GM19455 (cell line): ENCODE data around the gene VMAC.
A peak's percentile ranks its signal among the peaks of the same experiment; 100 is the strongest.
"Not testable (repeated sequence)": the region's sequence is repeated elsewhere in the genome, so short reads cannot be mapped to it uniquely, and the experiment has no call there.

ENCODE experiments used
- ATAC-seq: cut with Tn5 transposase; IDR thresholded peaks from one replicate; pipeline ENCODE4 v1.9.1; 2021; ENCODE audit not compliant: unreplicated experiment

VMAC gene, protein sequence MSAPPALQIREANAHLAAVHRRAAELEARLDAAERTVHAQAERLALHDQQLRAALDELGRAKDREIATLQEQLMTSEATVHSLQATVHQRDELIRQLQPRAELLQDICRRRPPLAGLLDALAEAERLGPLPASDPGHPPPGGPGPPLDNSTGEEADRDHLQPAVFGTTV

DNA sequence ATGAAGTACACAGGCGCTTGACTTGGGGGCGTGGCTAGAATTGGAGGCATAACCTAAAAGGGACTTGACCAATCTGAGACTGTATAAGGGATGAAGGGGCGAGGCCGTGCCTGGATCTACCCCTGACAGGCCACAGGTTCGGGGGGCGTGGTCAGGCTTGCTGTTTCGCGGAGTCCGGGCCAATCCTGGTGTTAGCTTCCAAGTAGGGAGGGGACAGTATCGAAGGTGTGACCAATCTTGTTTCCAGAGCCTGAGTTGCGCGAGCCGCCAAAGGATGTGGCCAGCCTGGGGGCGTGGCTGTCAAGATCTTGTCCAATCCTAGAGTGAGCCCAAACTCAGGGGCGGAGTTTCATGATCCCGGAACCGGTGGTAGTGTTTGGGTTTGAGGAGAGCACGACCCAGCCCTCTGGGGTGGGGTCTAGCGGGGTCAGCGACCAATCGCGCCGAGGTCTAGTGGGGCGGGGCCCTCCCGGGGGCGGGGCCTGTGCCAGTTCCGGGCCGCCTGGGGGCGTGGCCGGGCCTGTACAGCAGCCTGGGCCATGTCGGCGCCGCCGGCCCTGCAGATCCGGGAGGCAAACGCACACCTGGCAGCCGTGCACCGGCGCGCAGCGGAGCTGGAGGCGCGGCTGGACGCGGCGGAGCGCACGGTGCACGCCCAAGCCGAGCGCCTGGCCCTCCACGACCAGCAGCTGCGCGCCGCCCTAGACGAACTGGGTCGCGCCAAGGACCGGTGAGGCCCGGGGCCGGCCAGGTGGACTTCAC lies at the start of gene VMAC:
TSS of gene VMAC (plus strand) at position 521 of the 762 bp plus-strand sequence. CDS start at position 540, 19 bp downstream.
- ATAC-seq, result peak; percentile 77

DNA sequence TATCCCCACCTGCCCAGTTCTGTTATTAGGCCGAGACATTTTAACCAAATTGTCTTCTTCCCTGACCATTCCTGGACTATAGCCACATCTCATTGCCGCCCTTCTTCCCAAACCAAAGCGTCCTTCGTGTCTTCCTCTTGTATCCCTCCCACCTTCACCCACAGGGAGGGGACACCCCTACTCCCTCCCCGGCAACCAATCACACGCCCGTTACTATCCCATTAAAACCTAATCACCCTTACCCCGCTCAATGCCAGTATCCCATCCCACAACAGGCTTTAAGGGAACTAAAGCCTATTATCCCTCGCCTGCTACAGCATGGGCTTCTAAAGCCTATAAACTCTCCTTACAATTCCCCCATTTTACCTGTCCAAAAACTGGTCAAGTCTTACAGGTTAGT lies 49.5 kb upstream of the VMAC start:
- ATAC-seq, result not testable (repeated sequence)

GRCh38 chr19:5857203-5858081 lies 47.2 kb upstream of the VMAC start:
- ATAC-seq, result no peak

DNA sequence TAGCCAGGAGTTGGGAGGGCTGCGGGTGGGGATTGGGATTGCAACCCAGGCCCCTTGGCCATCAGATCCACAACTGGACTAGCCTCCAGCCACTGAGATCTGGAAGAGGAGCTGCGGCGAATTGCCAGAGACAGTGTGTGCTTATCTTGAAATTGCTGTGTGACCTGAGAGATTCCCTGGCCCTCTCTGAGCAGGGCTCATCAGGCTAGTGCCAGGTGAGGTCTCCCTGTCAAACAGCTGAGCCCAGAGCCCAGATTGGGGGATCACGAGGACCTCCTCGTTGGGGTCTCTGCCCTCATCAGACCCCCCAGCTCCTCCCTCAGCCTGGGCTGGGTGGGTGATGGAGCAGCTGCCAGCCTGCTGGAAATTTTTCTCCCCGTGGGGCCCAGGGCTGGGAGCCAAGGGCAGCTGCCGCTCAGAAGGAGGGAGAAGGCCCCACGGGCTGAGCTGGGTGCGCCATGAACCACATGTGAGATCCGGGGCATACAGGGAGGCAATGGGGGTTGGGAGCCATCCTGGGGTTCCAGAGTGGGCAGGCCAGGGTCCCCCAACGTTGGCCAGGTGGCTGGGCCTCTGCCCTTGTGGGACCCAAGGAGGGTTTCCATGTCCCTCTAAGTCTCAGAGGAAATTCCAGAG lies 41.5 kb upstream of the VMAC start:
- ATAC-seq, result no peak

- no peak for ATAC-seq
These were observed 40.5 kb upstream of the VMAC start for GRCh38 chr19:5864013-5864720.

- ATAC-seq, result no peak
These were observed 39.8 kb upstream of the VMAC start for GRCh38 chr19:5864725-5865486.

DNA sequence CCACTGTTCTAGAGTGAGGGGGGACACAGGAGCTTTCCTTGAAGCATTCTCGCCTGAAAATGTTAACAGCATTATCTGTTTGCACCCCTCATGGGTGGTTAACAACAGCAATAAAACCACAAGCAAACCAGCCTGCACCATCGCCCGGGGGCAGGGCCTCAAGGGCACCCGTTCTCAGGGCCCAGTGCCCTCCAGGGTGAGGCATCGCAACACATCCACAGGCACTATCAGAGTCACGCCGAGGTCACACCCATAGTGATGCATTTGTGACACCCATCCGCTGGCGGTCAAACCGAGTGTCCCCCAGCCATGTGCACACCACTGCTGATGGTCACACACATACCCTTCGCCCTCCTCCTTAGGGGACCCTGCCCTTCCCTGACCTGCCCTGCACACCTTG lies 38.9 kb upstream of the VMAC start:
- ATAC-seq, result no peak

GRCh38 chr19:5867201-5868136 lies 37.2 kb upstream of the VMAC start:
- no peak for ATAC-seq

DNA sequence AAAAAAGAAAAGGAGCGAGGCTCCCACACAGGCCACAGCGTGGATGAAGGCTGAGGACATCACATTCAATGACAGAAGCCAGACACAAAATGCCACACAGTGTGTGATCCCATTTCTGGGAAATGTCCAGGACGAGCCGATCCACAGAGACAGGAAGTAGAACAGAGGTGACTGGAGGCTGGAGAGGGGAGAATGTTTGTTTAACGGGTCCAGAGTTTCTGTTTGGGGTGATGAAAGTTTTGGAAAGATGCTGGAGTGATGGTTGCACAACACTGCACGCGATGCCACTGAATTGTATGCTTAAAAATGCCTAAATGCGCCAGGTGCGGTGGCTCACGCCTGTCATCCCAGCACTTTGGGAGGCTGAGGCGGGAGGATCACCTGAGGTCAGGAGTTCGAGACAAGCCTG lies 33.7 kb upstream of the VMAC start:
- no peak for ATAC-seq

GRCh38 chr19:5873617-5874199 lies 31.0 kb upstream of the VMAC start:
- no peak for ATAC-seq

DNA sequence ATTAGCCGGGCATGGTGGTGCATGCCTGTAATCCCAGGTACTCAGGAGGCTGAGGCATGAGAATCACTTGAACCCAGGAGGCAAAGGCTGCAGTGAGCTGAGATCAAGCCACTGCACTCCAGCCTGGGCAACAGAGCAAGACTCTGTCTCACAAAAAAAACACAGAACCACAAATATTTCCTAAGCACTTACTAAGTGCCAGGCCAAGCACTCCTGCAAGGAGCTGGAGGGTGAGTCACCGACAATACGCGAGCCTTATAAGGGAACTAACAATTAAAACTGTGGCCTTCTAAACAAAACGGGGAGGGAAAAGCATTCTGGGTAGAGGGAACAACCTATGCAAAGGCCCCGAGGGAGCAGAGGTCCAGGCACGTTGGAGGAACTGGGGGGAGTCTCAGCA lies 30.2 kb upstream of the VMAC start:
- ATAC-seq, result not testable (repeated sequence)

- no peak for ATAC-seq
These were observed 27.2 kb upstream of the VMAC start for GRCh38 chr19:5877427-5877826.

DNA sequence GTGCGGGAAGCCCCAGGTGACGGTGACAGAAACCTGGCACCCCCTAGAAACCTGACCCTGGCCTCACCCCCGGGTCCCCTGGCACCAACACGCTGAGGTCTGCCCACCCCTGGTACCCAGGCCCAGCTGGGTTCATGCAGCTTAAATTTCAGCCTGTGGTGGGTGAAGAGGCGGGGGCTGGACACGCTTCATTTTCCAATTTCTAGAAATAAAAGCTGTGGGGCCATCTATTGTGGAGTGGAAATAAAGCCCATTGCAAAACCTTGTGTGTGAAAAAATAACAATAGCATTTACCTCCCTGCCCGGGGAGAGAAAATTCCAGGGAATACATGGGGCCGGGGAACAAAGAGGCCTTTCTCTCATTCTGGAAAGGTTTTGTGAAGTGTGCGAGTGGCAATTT lies 26.8 kb upstream of the VMAC start:
- ATAC-seq, result no peak

DNA sequence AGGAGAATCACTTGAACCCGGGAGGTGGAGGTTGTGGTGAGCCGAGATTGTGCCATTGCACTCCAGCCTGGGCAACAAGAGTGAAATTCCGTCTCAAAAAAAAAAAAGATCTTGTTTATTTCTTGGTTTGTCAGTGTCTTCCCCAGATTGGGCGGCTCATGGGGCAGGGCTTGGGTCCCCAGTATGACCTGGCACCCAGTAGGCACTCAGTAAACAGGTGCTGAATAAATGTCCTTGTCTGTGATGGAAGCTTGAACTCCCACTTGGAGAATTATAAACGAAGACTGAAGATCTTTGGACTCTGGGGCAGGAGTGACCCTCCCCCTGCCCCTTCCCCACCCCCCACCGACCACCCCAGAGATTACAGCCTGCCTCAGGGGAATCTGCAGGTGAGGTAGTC lies 24.5 kb upstream of the VMAC start:
- no peak for ATAC-seq

GRCh38 chr19:5880604-5881078 lies 24.0 kb upstream of the VMAC start:
- no peak for ATAC-seq

- ATAC-seq, result no peak
These were observed 23.0 kb upstream of the VMAC start for GRCh38 chr19:5881543-5882299.

DNA sequence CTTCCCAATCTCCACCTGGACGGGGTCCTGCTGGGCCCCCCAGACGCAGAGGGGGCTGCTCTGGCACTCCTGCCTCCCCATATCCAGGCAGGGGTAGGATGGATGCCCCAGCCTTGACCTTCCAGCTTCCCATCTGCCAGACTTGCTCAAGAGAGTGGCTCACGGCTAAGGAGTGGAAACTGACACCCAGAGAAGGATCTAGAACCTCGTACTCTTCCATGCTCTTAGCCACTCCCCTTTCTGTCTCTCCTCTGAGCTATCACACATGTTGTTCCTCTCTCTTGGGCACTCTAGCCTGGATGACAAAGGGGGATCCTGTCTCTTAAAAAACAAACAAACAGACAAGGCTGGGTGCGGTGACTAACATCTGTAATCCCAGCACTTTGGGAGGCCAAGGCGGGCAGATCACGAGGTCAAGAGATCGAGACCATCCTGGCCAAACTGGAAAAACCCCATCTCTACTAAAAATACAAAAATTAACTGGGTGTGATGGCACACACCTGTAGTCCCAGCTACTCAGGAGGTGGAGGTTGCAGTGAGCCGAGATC lies 22.2 kb upstream of the VMAC start:
- ATAC-seq, result no peak
